Right lobe of liver (tissue), 6 donors: ENCODE data around the gene DMP1. TPM values are rescaled to one million over a fixed set of nuclear protein-coding genes. Genes with fewer than 3 reads are reported as not detected.

ENCODE experiments used
- ATAC-seq, 4 donors: fragments of 200-7000 bp; cut with Tn5 transposase; one replicate each; pipeline ENCODE4 v1.9.1; 2020; ENCODE audit warnings: mild to moderate bottlenecking in 4 of 4, moderate library complexity in 4 of 4
- DNase-seq, 3 donors: peaks; one replicate each; pipeline ENCODE4 v3.0.0-alpha.2; 2020
- H3K27ac ChIP-seq, 3 donors: fragments of 200-600 bp; one replicate each; pipeline ENCODE4 v1.8.0; 2022
- H3K27me3 ChIP-seq, 2 donors: fragments of 200-600 bp; one replicate each; pipeline ENCODE4 v1.8.0; 2022
- H3K36me3 ChIP-seq, 4 donors: fragments of 200-600 bp; sonication (generic) in 1 of 4; one replicate each; pipeline versions ENCODE4 v1.5.1 to v1.8.0; 2017 to 2022; ENCODE audit warnings: control low read depth in 1 of 4
- H3K4me1 ChIP-seq, 4 donors: fragments of 200-600 bp; sonication (generic) in 1 of 4; one replicate each; pipeline versions ENCODE4 v1.5.1 to v1.8.0; 2017 to 2022; ENCODE audit warnings: control low read depth in 1 of 4
- H3K4me3 ChIP-seq, 3 donors: fragments of 200-600 bp; one replicate each; pipeline ENCODE4 v1.8.0; 2022
- H3K9me3 ChIP-seq, 4 donors: fragments of 200-600 bp; sonication (generic) in 1 of 4; one replicate each; pipeline versions ENCODE4 v1.5.1 to v1.8.0; 2017 to 2022; ENCODE audit warnings: control low read depth in 1 of 4
- CTCF ChIP-seq, 4 donors: fragments of 200-600 bp in 3 of 4; fragments of 450-650 bp in 1 of 4; IDR thresholded peaks; one replicate each; pipeline versions ENCODE4 v1.5.1 to v1.8.0; 2016 to 2022; ENCODE audit warnings: antibody characterized with exemption in 4 of 4, mild to moderate bottlenecking in 2 of 4
- POLR2A ChIP-seq: fragments of 450-650 bp; IDR thresholded peaks from one replicate; pipeline ENCODE4 v1.6.1; 2017; ENCODE audit warnings: antibody characterized with exemption, mild to moderate bottlenecking
- WGBS: methylation state at CpG from one replicate; pipeline ENCODE4 v1.1.6; 2018; ENCODE audit warnings: low coverage, low lambda C conversion rate; ENCODE audit not compliant: insufficient coverage; ENCODE audit errors: missing lambda C conversion rate; 5-methylcytosine and 5-hydroxymethylcytosine counted together
- intact Hi-C, 2 donors: fragments of 100-400 bp; cut with DNase I; formaldehyde crosslinking; loops; one replicate each; pipeline versions ENCODE4 v1.11.2 to v1.14.1; 2022
- long read RNA-seq: library from polyadenylated mRNA; unstranded; transcript quantifications from one replicate; pipeline ENCODE4 v2.0.0, GENCODE V29; 2019
- total RNA-seq, 6 experiments: library from RNA; depleted of rRNA in 2 of 6; stranded (reverse); fragments of >200 nt in 2 of 6; fragmentation: NEBNext Ultra II Directional in 3 of 6; extraction: Animal tissue kit (Norgen Biotek cat#: 25700) in 3 of 6; gene quantifications; one replicate each; pipeline versions ENCODE4 v1.1.0 to v1.2.4, GENCODE V29; 2016 to 2023
- donor health status: DM: no; HTN: yes; CAD: no.
- donor health status: DM: no; HTN: no; CAD: no.
- donor health status: DM: no; HTN: no; CAD: no.
- donor health status: DM: no; HTN: yes; CAD: no.
- donor health status: DM: no; HTN: yes; CAD: no.

The DMP1 gene
- total RNA-seq = not detected
- long read RNA-seq = 0 reads

- Histone ChIP-seq H3K4me1 (no peaks in the 10 kb centered on the region), H3K27ac (no peak within 1 kb of the TSS), H3K9me3 (no peaks in the 10 kb centered on the region), H3K27me3 (no peaks in the 10 kb centered on the region), H3K36me3 (no peaks in the 10 kb centered on the region), H3K4me3 (no peak within 1 kb of the TSS)
- WGBS = 50% methylated on average over 2 of the region's 3 CpGs
- intact Hi-C loops = no loop called here
- ATAC-seq (no peak), DNase-seq (no peak)
- TF ChIP-seq CTCF (IDR thresholded peaks at IDR 0.05) (no peak), POLR2A (no peak)
These were observed at the start of gene DMP1 for GRCh38 chr4:87649980-87650379. DMP1 (plus strand) TSS chr4:87650280; CDS start chr4:87656493, 6,213 bp downstream.

GRCh38 chr4:87601361-87601760, 48.7 kb upstream of the DMP1 start:
- no peaks in the 10 kb centered on the region for H3K27me3 ChIP-seq
- H3K4me1 ChIP-seq = no peaks in the 10 kb centered on the region
- TF ChIP-seq POLR2A = no peak
- no peak for TF ChIP-seq CTCF (IDR thresholded peaks at IDR 0.05)
- H3K9me3 ChIP-seq = no peaks in the 10 kb centered on the region
- intact Hi-C loops = no loop called here
- no peak for DNase-seq
- no peak for ATAC-seq
- no peak overlapping the region for H3K4me3 ChIP-seq
- H3K27ac ChIP-seq = no peak overlapping the region
- no peaks in the 10 kb centered on the region for H3K36me3 ChIP-seq

- no peak for DNase-seq
- H3K27ac ChIP-seq = no peak within 1 kb of the TSS
- ATAC-seq = no peak
- no peaks in the 10 kb centered on the region for H3K9me3 ChIP-seq
- H3K36me3 ChIP-seq = no peaks in the 10 kb centered on the region
- H3K4me1 ChIP-seq = no peaks in the 10 kb centered on the region
- intact Hi-C loops = no loop called here
- WGBS = 59% methylated on average over 4 of the region's 4 CpGs
- H3K4me3 ChIP-seq = no peak within 1 kb of the TSS
- TF ChIP-seq POLR2A (no peak), CTCF (IDR thresholded peaks at IDR 0.05) (no peak)
- H3K27me3 ChIP-seq = no peaks in the 10 kb centered on the region
These were observed 41.9 kb upstream of the DMP1 start, which contains the start of gene DSPP for GRCh38 chr4:87608229-87608628. DSPP (plus strand) TSS chr4:87608529; CDS start chr4:87610909, 2,380 bp downstream.

GRCh38 chr4:87614292-87614890, 35.7 kb upstream of the DMP1 start:
- no peak overlapping the region for H3K27ac ChIP-seq
- TF ChIP-seq CTCF (IDR thresholded peaks at IDR 0.05) (no peak), POLR2A (no peak)
- no peaks in the 10 kb centered on the region for H3K9me3 ChIP-seq
- H3K36me3 ChIP-seq = no peaks in the 10 kb centered on the region
- no peak for DNase-seq
- H3K4me3 ChIP-seq = no peak overlapping the region
- intact Hi-C loops = no loop called here
- no peaks in the 10 kb centered on the region for H3K4me1 ChIP-seq
- no peaks in the 10 kb centered on the region for H3K27me3 ChIP-seq
- no peak for ATAC-seq
- 33% methylated on average over 1 of the region's 4 CpGs for WGBS

GRCh38 chr4:87616268-87616667, 33.8 kb upstream of the DMP1 start:
- Histone ChIP-seq H3K4me3 (no peak overlapping the region), H3K27me3 (no peaks in the 10 kb centered on the region), H3K4me1 (no peaks in the 10 kb centered on the region), H3K27ac (no peak overlapping the region), H3K9me3 (no peaks in the 10 kb centered on the region), H3K36me3 (no peaks in the 10 kb centered on the region)
- no peak for TF ChIP-seq POLR2A
- DNase-seq (no peak), ATAC-seq (no peak)
- intact Hi-C loops = no loop called here
- 60% methylated on average over 9 of the region's 9 CpGs for WGBS
